IMR-90 (cell line): ENCODE data around the gene ACVR2B. TPM values are rescaled to one million over a fixed set of nuclear protein-coding genes. Genes with fewer than 3 reads are reported as not detected.
"Not testable (repeated sequence)": the region's sequence is repeated elsewhere in the genome, so short reads cannot be mapped to it uniquely, and the experiment has no call there.

Source experiments
- ATAC-seq: fragments of 200-7000 bp; cut with Tn5 transposase; 2 replicates; pipeline ENCODE4 v1.9.1; 2020; ENCODE audit warnings: low read depth, mild to moderate bottlenecking, moderate library complexity
- BruUV-seq: library from RNA; stranded (reverse); fragments of 400-500 nt; replicated peaks from 2 replicates; lab custom pipeline; 2021; lab: Mats Ljungman, UMichigan
- CTCF ChIA-PET: fragments of 300-600 bp; formaldehyde crosslinking; extraction: SDS; loops from one replicate; lab custom pipeline; 2021; ENCODE audit warnings: antibody characterized with exemption; lab: Yijun Ruan, JAX
- POLR2A ChIA-PET: fragments of 300-600 bp; sonication (Branson Sonifier 250); formaldehyde crosslinking; loops from one replicate; lab custom pipeline; 2022; ENCODE audit warnings: antibody characterized with exemption; ENCODE audit not compliant: unreplicated experiment; lab: Charles Lee
- DNase-seq: peaks from one replicate; pipeline ENCODE4 v3.0.0; 2013
- H2AFZ ChIP-seq: replicated peaks from 2 replicates; pipeline ENCODE3; 2013; ENCODE audit warnings: low read length, mild to moderate bottlenecking; ENCODE audit not compliant: poor library complexity
- H2AK5ac ChIP-seq: 2 replicates; pipeline ENCODE4 v1.6.1; 2013; ENCODE audit warnings: low read depth, low read length, inconsistent platforms
- H2AK9ac ChIP-seq: replicated peaks from 2 replicates; pipeline ENCODE3; 2013; ENCODE audit warnings: mild to moderate bottlenecking, low read depth, low read length, moderate library complexity; ENCODE audit not compliant: poor library complexity
- H2BK120ac ChIP-seq: 2 replicates; pipeline ENCODE4 v1.6.1; 2013; ENCODE audit warnings: low read depth, low read length, inconsistent platforms
- H2BK15ac ChIP-seq: 3 replicates; pipeline ENCODE4 v1.6.1; 2013; ENCODE audit warnings: low read depth, low read length, inconsistent platforms
- H2BK20ac ChIP-seq: 2 replicates; pipeline ENCODE4 v1.6.1; 2013; ENCODE audit warnings: low read depth, mild to moderate bottlenecking, inconsistent platforms, low read length, moderate library complexity
- H2BK5ac ChIP-seq: 2 replicates; pipeline ENCODE4 v1.6.1; 2013; ENCODE audit warnings: mild to moderate bottlenecking, low read depth, low read length, inconsistent platforms; ENCODE audit not compliant: poor library complexity, severe bottlenecking
- H3K14ac ChIP-seq: replicated peaks from 2 replicates; pipeline ENCODE4 v1.6.1; 2013; ENCODE audit warnings: low read depth, low read length, inconsistent platforms
- H3K18ac ChIP-seq: 2 replicates; pipeline ENCODE4 v1.6.1; 2013; ENCODE audit warnings: low read depth, low read length, control low read depth
- H3K23ac ChIP-seq: 2 replicates; pipeline ENCODE4 v1.6.1; 2013; ENCODE audit warnings: low read depth, low read length, inconsistent platforms
- H3K27ac ChIP-seq: 2 replicates; pipeline ENCODE4 v1.5.1; 2013; ENCODE audit warnings: mild to moderate bottlenecking, control low read depth, low read length; ENCODE audit not compliant: insufficient read depth
- H3K27me3 ChIP-seq: 2 replicates; pipeline ENCODE4 v1.6.1; 2013; ENCODE audit warnings: low read length; ENCODE audit not compliant: control insufficient read depth, insufficient read depth
- H3K36me3 ChIP-seq: 2 replicates; pipeline ENCODE4 v1.6.1; 2013; ENCODE audit warnings: low read length, mixed read lengths; ENCODE audit not compliant: control insufficient read depth, insufficient read depth
- H3K4ac ChIP-seq: 2 replicates; pipeline ENCODE4 v1.6.1; 2013; ENCODE audit warnings: low read depth, low read length, inconsistent platforms
- H3K4me1 ChIP-seq: 2 replicates; pipeline ENCODE4 v1.6.1; 2013; ENCODE audit warnings: low read length, mixed read lengths; ENCODE audit not compliant: control insufficient read depth, insufficient read depth
- H3K4me2 ChIP-seq: 2 replicates; pipeline ENCODE4 v1.6.1; 2013; ENCODE audit warnings: low read depth, mild to moderate bottlenecking, control low read depth, low read length, moderate library complexity
- H3K4me3 ChIP-seq: 2 replicates; pipeline ENCODE4 v1.5.1; 2013; ENCODE audit warnings: low read depth, mild to moderate bottlenecking, control low read depth, low read length, moderate library complexity; ENCODE audit not compliant: insufficient read depth
- H3K56ac ChIP-seq: 2 replicates; pipeline ENCODE4 v1.6.1; 2013; ENCODE audit warnings: low read length, inconsistent platforms; ENCODE audit not compliant: insufficient read depth; ENCODE audit errors: extremely low read depth
- H3K79me1 ChIP-seq, 2 experiments: 2 replicates each; pipeline ENCODE4 v1.6.1; 2013; ENCODE audit warnings: low read length in 2 of 2, inconsistent platforms in 1 of 2, low read depth in 1 of 2
- H3K9ac ChIP-seq: 2 replicates; pipeline ENCODE4 v1.6.1; 2013; ENCODE audit warnings: low read depth, low read length, control low read depth
- H3K9me1 ChIP-seq: 2 replicates; pipeline ENCODE4 v1.6.1; 2013; ENCODE audit warnings: low read length, inconsistent platforms; ENCODE audit not compliant: insufficient read depth
- H3K9me3 ChIP-seq: 2 replicates; pipeline ENCODE4 v1.6.1; 2013; ENCODE audit warnings: low read length; ENCODE audit not compliant: control insufficient read depth, insufficient read depth
- H4K20me1 ChIP-seq: 2 replicates; pipeline ENCODE4 v1.6.1; 2013; ENCODE audit warnings: low read length, inconsistent platforms; ENCODE audit not compliant: insufficient read depth
- H4K5ac ChIP-seq: 2 replicates; pipeline ENCODE4 v1.6.1; 2013; ENCODE audit warnings: mild to moderate bottlenecking, low read depth, low read length, control low read depth
- H4K8ac ChIP-seq, 2 experiments: 2 replicates each; pipeline ENCODE4 v1.6.1; 2013; ENCODE audit warnings: low read depth in 2 of 2, low read length in 2 of 2, control low read depth in 1 of 2, inconsistent platforms in 1 of 2
- H4K91ac ChIP-seq: 2 replicates; pipeline ENCODE4 v1.6.1; 2013; ENCODE audit warnings: low read depth, low read length, inconsistent platforms; ENCODE audit not compliant: insufficient read depth
- WGBS, 2 experiments: methylation state at CpG; one replicate each; pipeline versions ENCODE4 v1.1.5 to v1.1.7; 2013; ENCODE audit warnings: missing lambda C conversion rate in 2 of 2; ENCODE audit not compliant: insufficient read length in 1 of 2; ENCODE audit errors: extremely low coverage in 2 of 2; 5-methylcytosine and 5-hydroxymethylcytosine counted together
- dilution Hi-C: fragments of 300-500 bp; cut with HindIII; formaldehyde crosslinking; loops from one replicate; pipeline ENCODE4 v1.14.3; 2018; ENCODE audit warnings: low sequenced_read_pairs; ENCODE audit not compliant: unreplicated experiment
- in situ Hi-C: fragments of 300-500 bp; cut with MboI; formaldehyde crosslinking; loops from 3 replicates; pipeline ENCODE4 v1.14.3; 2019; ENCODE audit warnings: low sequenced_read_pairs, inconsistent platforms, mixed read lengths
- intact Hi-C: fragments of 100-400 bp; cut with micrococcal nuclease; formaldehyde crosslinking; loops from 2 replicates; pipeline ENCODE4 v1.10.0; 2022
- polyA plus RNA-seq, 3 experiments: library from polyadenylated mRNA; depleted of rRNA; stranded (reverse); fragments of >200 nt; gene quantifications; 2 replicates each; pipeline ENCODE4 v1.2.3, GENCODE V29; 2012; ENCODE audit warnings: low replicate concordance in 1 of 3
- total RNA-seq: library from RNA; depleted of rRNA; stranded (reverse); fragments of >200 nt; gene quantifications from 2 replicates; pipeline ENCODE4 v1.2.3, GENCODE V29; 2012

Gene ACVR2B
- total and polyA plus RNA-seq, 2 of the 4 experiments (the other 2 are of a cell fraction) = 0.60 to 1.3 TPM

DNA sequence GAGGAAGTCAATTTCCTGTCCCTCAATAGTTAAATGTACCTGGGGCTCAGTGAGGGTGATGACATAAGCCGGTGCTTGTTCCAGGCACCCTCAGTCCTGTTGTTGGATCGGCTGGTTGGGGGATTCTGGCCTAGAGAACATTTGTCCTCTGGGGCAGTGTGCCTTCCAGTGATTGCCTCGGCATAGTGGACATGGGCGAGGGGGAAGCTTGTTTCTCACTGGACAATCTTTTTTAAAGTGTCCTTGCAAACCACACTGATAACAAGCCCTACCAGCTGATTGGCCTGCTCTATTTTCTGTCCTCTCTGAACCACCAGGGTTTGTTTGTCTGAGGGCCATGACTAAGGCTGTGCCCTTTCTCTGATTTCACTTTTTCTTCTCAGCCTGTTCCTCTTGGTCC lies 10.5 kb upstream of the ACVR2B start:
- H4K8ac ChIP-seq, dilution Hi-C loops, H4K20me1 ChIP-seq, DNase-seq, H4K5ac ChIP-seq, H3K9ac ChIP-seq, H4K91ac ChIP-seq, H2AK9ac ChIP-seq, intact Hi-C loops, CTCF ChIA-PET, H2BK5ac ChIP-seq, H2AFZ ChIP-seq, in situ Hi-C loops, H2BK120ac ChIP-seq, H3K4me3 ChIP-seq, H2AK5ac ChIP-seq, H3K23ac ChIP-seq, ATAC-seq, H3K56ac ChIP-seq, H3K14ac ChIP-seq, H2BK20ac ChIP-seq, H3K18ac ChIP-seq, H3K79me1 ChIP-seq, H3K4ac ChIP-seq, H3K9me3 ChIP-seq, H2BK15ac ChIP-seq, BruUV-seq, H3K4me1 ChIP-seq, H3K27me3 ChIP-seq, H3K36me3 ChIP-seq, H3K9me1 ChIP-seq, H3K4me2 ChIP-seq, H3K27ac ChIP-seq: not testable (repeated sequence)
- POLR2A ChIA-PET = interaction anchor here (0.6 kb wide), 1 partner anchor 9 kb away, joined by 5 read pairs; no protein-coding TSS in a partner anchor
- 92% methylated on average over 2 of the region's 4 CpGs; no CpG with 5 or more reads in 1 of the 2 experiments for WGBS, 2 experiments
